C4-2B (cell line): ENCODE results near the gene MED4.

ENCODE experiments used
- ZFX ChIP-seq: fragments of 450-650 bp; IDR thresholded peaks from 2 replicates; pipeline ENCODE4 v1.6.1; 2017
- TF ChIP-seq, protein P1 (sequence below): fragments of 450-650 bp; conservative IDR thresholded peaks from 2 replicates; pipeline ENCODE4 v1.5.1; 2017; ENCODE audit warnings: mild to moderate bottlenecking

DNA sequence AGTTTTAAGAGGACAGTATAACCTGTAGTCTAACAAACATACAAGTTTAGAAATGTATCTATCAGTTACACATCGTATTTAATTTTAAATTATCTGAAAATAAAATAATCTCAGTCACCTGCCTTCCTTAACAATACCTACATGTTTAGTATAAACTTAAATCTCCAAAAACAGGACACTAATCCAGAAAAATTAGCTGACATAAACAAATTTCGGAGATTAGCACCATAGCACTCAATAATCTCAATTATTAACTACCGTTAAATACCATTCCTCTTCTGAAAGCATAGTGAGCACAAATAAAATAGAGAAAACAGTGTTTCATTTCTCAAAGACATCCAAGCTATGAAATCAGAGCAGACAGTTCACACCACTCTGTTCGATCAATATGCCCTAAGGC is 13.2 kb downstream of the MED4 start:
- TF ChIP-seq, protein P1, sequence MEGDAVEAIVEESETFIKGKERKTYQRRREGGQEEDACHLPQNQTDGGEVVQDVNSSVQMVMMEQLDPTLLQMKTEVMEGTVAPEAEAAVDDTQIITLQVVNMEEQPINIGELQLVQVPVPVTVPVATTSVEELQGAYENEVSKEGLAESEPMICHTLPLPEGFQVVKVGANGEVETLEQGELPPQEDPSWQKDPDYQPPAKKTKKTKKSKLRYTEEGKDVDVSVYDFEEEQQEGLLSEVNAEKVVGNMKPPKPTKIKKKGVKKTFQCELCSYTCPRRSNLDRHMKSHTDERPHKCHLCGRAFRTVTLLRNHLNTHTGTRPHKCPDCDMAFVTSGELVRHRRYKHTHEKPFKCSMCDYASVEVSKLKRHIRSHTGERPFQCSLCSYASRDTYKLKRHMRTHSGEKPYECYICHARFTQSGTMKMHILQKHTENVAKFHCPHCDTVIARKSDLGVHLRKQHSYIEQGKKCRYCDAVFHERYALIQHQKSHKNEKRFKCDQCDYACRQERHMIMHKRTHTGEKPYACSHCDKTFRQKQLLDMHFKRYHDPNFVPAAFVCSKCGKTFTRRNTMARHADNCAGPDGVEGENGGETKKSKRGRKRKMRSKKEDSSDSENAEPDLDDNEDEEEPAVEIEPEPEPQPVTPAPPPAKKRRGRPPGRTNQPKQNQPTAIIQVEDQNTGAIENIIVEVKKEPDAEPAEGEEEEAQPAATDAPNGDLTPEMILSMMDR = no peak
- TF ChIP-seq ZFX = no peak
